WERI-Rb-1 (cell line): ENCODE results near the gene DNPEP.

Experiments
- DNase-seq: peaks from one replicate; pipeline ENCODE4 v3.0.0-alpha.2; 2020
- H3K27ac ChIP-seq: fragments of 250-450 bp; sonication (Bioruptor Pico); 2 replicates; pipeline ENCODE4 v1.5.1; 2020; ENCODE audit warnings: mild to moderate bottlenecking, moderate library complexity
- H3K27me3 ChIP-seq: fragments of 250-450 bp; sonication (Bioruptor Pico); 2 replicates; pipeline ENCODE4 v1.5.1; 2021; ENCODE audit warnings: mild to moderate bottlenecking, low read depth, moderate library complexity; ENCODE audit not compliant: insufficient read depth, severe bottlenecking
- H3K36me3 ChIP-seq: fragments of 250-450 bp; sonication (Bioruptor Pico); 2 replicates; pipeline ENCODE4 v1.5.1; 2020; ENCODE audit warnings: mild to moderate bottlenecking, moderate library complexity
- H3K4me3 ChIP-seq: 2 replicates; pipeline ENCODE4 v1.5.1; 2011; ENCODE audit warnings: low read depth, mild to moderate bottlenecking, control low read depth, low read length
- H3K9me3 ChIP-seq: fragments of 250-450 bp; sonication (Bioruptor Pico); 2 replicates; pipeline ENCODE4 v1.5.1; 2021; ENCODE audit warnings: mild to moderate bottlenecking, moderate library complexity; ENCODE audit not compliant: severe bottlenecking
- CTCF ChIP-seq: IDR thresholded peaks from 2 replicates; pipeline ENCODE4 v1.5.1; 2011; ENCODE audit warnings: low read depth, mild to moderate bottlenecking, control low read depth, inconsistent platforms, low read length

DNPEP gene

DNA sequence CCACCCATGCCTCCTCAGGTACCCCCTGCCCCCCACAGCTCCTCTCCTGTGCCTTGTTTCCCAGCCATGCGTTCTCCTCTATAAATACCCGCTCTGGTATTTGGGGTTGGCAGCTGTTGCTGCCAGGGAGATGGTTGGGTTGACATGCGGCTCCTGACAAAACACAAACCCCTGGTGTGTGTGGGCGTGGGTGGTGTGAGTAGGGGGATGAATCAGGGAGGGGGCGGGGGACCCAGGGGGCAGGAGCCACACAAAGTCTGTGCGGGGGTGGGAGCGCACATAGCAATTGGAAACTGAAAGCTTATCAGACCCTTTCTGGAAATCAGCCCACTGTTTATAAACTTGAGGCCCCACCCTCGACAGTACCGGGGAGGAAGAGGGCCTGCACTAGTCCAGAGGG, 29.7 kb upstream of the DNPEP start:
- no peak overlapping the region for H3K4me3 ChIP-seq
- H3K27ac ChIP-seq = no peak overlapping the region
- no peaks in the 10 kb centered on the region for H3K36me3 ChIP-seq
- H3K9me3 ChIP-seq = peaks cover under 1% of the 10 kb centered on the region
- DNase-seq = no peak
- no peaks in the 10 kb centered on the region for H3K27me3 ChIP-seq
- TF ChIP-seq CTCF = no peak

- H3K4me3 ChIP-seq = no peak overlapping the region
- TF ChIP-seq CTCF = no peak
- H3K27ac ChIP-seq = no peak overlapping the region
- no peaks in the 10 kb centered on the region for H3K36me3 ChIP-seq
- no peaks in the 10 kb centered on the region for H3K27me3 ChIP-seq
- no peak for DNase-seq
- peaks cover 3% of the 10 kb centered on the region for H3K9me3 ChIP-seq
Measured at GRCh38 chr2:219416938-219417337, 29.2 kb upstream of the DNPEP start.

- DNase-seq = no peak
- peaks cover 3% of the 10 kb centered on the region for H3K9me3 ChIP-seq
- no peaks in the 10 kb centered on the region for H3K27me3 ChIP-seq
- no peak overlapping the region for H3K27ac ChIP-seq
- no peak for TF ChIP-seq CTCF
- H3K4me3 ChIP-seq = no peak overlapping the region
- no peaks in the 10 kb centered on the region for H3K36me3 ChIP-seq
Measured at GRCh38 chr2:219416235-219416602, 28.5 kb upstream of the DNPEP start.

DNA sequence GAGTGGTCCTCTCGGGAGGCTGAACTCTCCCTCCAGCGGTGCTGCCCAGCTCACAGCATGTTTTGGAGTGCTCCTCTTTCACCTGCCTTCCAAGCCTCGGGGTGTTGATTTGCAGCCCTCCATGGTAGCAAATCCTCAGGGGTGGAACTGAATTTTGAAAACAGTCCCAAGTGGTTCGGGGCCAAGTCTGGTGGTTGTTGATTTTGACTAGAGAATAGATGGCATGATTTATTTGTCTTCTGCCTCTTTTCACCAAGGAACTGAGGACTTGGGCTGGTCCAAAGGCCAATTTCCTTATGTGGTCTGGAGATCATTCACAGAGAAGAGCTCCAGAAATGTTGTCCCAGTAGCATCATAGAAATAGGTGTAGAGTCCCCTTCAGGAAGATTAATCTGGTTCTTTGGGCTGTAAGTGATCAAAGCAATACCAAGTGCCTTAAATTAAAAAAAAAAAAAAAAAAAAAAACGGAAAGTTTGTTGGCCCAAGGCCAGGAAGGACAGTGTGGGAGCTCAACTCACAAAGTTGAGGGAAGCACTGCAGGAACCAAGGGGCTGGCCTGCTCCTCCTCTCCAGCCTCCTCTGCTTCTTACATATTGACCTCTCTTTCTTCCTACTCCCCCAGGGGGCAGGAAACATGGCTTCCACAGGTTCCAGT, 28.0 kb upstream of the DNPEP start:
- Histone ChIP-seq H3K4me3 (no peak overlapping the region), H3K36me3 (no peaks in the 10 kb centered on the region), H3K27me3 (no peaks in the 10 kb centered on the region), H3K9me3 (peaks cover 3% of the 10 kb centered on the region), H3K27ac (no peak overlapping the region)
- DNase-seq = no peak
- no peak for TF ChIP-seq CTCF

- DNase-seq = no peak
- H3K4me3 ChIP-seq = no peak overlapping the region
- TF ChIP-seq CTCF = no peak
- H3K27me3 ChIP-seq = no peaks in the 10 kb centered on the region
- no peak overlapping the region for H3K27ac ChIP-seq
- H3K9me3 ChIP-seq = peaks cover 3% of the 10 kb centered on the region
- H3K36me3 ChIP-seq = no peaks in the 10 kb centered on the region
Measured at GRCh38 chr2:219414857-219415256, 27.1 kb upstream of the DNPEP start.

- Histone ChIP-seq H3K27me3 (no peaks in the 10 kb centered on the region), H3K27ac (no peak overlapping the region), H3K4me3 (no peak overlapping the region), H3K36me3 (no peaks in the 10 kb centered on the region), H3K9me3 (peaks cover 3% of the 10 kb centered on the region)
- TF ChIP-seq CTCF = no peak
- DNase-seq = no peak
Measured at GRCh38 chr2:219410390-219410789, 22.7 kb upstream of the DNPEP start.
